Measurements from ENCODE around the gene BFAR.

BFAR gene

GRCh38 chr16:14632693-14633569, at the start of gene BFAR:
BFAR (plus strand) TSS chr16:14632951; CDS start chr16:14644347, 11,396 bp downstream.
- peak; percentile 83 to 99 (median 96) for DNase-seq

- no peak for DNase-seq
Observed at GRCh38 chr16:14585287-14585686, 47.5 kb upstream of the BFAR start.

GRCh38 chr16:14586637-14587305, 46.0 kb upstream of the BFAR start:
- DNase-seq, result no peak

- no peak for DNase-seq
Observed at GRCh38 chr16:14600164-14600563, 32.6 kb upstream of the BFAR start.

GRCh38 chr16:14602443-14602963, 30.2 kb upstream of the BFAR start:
- DNase-seq, result no peak

- DNase-seq, result no peak
Observed at GRCh38 chr16:14606102-14606501, 26.6 kb upstream of the BFAR start.

- no peak for DNase-seq
Observed at GRCh38 chr16:14608111-14608566, 24.6 kb upstream of the BFAR start.

GRCh38 chr16:14608604-14609003, 24.1 kb upstream of the BFAR start:
- peak in 3 of 56 donors; percentile 3 to 17 (median 4) for DNase-seq

GRCh38 chr16:14609716-14610115, 23.0 kb upstream of the BFAR start:
- DNase-seq, result no peak

- DNase-seq, result no peak
Observed at GRCh38 chr16:14611660-14612059, 21.1 kb upstream of the BFAR start.

GRCh38 chr16:14613991-14614390, 18.8 kb upstream of the BFAR start:
- DNase-seq, result no peak

- no peak for DNase-seq
Observed at GRCh38 chr16:14616280-14616679, 16.5 kb upstream of the BFAR start.

GRCh38 chr16:14618566-14618965, 14.2 kb upstream of the BFAR start:
- DNase-seq, result no peak

- DNase-seq, result no peak
Observed at GRCh38 chr16:14627078-14627477, 5.7 kb upstream of the BFAR start.

- no peak for DNase-seq
Observed at GRCh38 chr16:14628806-14629611, 3.7 kb upstream of the BFAR start.

GRCh38 chr16:14629612-14629918, 3.2 kb upstream of the BFAR start:
- peak in 4 of 56 donors; percentile 25 to 38 (median 32) for DNase-seq

- peak; percentile 26 to 95 (median 86) for DNase-seq
Observed at GRCh38 chr16:14629919-14630619, 2.7 kb upstream of the BFAR start, which contains the start of gene PARN. PARN (minus strand) TSS chr16:14630260; CDS start chr16:14630125, 135 bp downstream.

- peak in 1 of 56 donors; percentile 11 for DNase-seq
Observed at GRCh38 chr16:14630620-14631330, 2.0 kb upstream of the BFAR start.

GRCh38 chr16:14634389-14634725, 1.6 kb downstream of the BFAR start:
- DNase-seq, result no peak

All from amygdala (tissue), 56 donors.